HL-60/S4 treated with retinoic acid at 250 ng/mL for 4 days and 3 days (cell line): Measurements from ENCODE around the gene RCCD1.

Experiments
- in situ Hi-C: fragments of 300-500 bp; cut with MboI; formaldehyde crosslinking; loops from 2 replicates; pipeline ENCODE4 v1.7.0; 2022; ENCODE audit warnings: low sequenced_read_pairs

The RCCD1 gene

DNA sequence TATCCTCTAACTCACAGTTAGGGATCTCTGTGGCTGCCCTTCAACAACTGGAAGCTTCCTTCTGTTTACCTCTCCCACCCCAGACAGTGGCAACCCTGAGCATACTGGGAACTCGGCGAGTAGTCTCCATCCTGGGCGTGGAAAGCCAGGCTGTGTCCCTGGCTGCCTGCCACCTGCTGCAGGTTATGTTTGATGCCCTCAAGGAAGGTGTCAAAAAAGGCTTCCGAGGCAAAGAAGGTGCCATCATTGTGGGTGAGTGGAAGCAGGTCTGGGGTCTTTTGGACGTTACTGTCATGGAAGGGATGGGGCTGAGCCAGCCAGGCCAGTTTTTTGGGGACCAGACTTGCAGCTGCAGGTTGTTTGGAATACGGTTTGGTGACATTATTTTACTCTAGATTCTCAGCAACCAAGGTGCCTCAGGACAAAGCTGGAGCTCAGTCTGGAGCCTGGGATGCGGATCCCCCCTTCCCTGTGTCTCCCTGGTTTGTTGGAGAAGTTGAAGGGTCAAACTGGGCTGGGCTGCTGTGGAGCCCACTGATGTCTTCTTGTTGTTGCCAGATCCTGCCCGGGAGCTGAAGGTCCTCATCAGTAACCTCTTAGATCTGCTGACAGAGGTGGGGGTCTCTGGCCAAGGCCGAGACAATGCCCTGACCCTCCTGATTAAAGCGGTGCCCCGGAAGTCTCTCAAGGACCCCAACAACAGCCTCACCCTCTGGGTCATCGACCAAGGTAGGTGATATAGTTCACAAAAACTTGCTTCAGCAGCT, 12.1 kb upstream of the RCCD1 start:
- in situ Hi-C loops, result no loop called here

DNA sequence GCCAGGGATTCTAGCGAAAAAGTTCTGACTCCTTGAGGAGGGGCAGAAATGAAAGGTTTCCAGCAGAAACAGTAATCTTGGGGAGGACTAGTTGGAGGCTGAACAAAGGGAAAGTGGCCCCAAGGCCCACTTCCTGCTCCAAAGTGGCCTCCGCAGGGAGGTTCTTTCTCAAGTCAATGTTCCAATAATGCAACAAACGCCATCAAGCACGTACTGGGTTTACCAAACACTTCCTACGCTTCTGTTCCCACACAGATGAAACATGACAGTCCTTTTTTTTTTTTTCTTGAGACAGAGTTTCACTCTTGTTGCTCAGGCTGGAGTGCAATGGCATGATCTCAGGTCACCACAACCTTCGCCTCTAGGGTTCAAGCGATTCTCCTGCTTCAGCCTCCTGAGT, 9.6 kb upstream of the RCCD1 start:
- in situ Hi-C loops, result no loop called here

- in situ Hi-C loops, result no loop called here
These were observed 8.1 kb upstream of the RCCD1 start for GRCh38 chr15:90946538-90946937.

- in situ Hi-C loops, result no loop called here
These were observed 7.6 kb upstream of the RCCD1 start for GRCh38 chr15:90946941-90947576.

DNA sequence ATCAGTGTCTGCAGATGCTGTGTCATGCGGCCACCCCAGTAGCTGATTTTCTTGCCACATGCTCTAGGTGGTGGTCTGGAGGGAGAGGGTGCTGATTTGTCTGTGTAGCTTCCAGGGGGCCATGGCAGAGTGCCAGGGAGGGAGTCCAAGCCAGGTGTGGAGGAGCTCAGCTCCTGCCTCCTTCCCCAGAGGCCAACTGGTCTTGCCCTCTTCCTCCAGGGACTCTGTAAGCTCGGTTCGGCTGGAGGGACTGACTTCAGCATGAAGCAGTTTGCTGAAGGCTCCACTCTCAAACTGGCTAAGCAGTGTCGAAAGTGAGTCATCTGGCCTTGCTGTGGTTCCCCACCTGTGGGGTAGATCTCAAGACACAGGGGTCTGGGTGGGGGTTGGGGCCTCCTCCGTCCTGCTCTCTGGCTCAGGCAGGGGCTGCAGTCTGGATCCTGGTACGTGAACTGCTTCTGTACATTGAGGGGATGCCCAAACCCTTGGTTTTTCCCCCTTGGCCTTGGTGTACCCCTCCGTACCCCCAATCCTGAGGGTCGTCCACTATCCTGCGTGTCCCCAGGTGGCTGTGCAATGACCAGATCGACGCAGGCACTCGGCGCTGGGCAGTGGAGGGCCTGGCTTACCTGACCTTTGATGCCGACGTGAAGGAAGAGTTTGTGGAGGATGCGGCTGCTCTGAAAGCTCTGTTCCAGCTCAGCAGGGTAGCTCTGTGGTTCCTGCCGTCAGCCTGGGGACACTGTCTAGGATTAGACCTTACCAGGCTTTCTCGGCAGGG, 6.9 kb upstream of the RCCD1 start:
- in situ Hi-C loops, result no loop called here

DNA sequence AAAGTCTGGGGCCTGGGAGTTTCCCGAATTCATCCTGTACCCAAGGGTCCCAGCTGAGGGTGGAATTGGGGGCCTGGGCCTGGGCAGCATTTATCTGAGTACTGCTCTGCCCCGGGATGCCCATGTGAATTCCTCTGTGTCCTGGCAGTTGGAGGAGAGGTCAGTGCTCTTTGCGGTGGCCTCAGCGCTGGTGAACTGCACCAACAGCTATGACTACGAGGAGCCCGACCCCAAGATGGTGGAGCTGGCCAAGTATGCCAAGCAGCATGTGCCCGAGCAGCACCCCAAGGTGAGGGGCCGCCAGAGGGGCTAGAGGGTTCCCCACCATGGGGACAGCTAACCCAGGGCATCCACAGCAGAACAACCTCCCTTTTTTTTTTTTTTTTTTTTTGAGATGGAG, 6.2 kb upstream of the RCCD1 start:
- in situ Hi-C loops, result no loop called here

GRCh38 chr15:90949979-90950675, 4.6 kb upstream of the RCCD1 start:
- in situ Hi-C loops, result loop anchor here (25.0 kb wide), 1 partner anchor 312 kb away; no protein-coding TSS in a partner anchor

- in situ Hi-C loops, result loop anchor here (25.0 kb wide), 1 partner anchor 312 kb away; no protein-coding TSS in a partner anchor
These were observed 4.0 kb upstream of the RCCD1 start for GRCh38 chr15:90950676-90951075.

GRCh38 chr15:90952901-90953677, 1.6 kb upstream of the RCCD1 start:
- in situ Hi-C loops, result loop anchor here (25.0 kb wide), 1 partner anchor 309 kb away; no protein-coding TSS in a partner anchor

DNA sequence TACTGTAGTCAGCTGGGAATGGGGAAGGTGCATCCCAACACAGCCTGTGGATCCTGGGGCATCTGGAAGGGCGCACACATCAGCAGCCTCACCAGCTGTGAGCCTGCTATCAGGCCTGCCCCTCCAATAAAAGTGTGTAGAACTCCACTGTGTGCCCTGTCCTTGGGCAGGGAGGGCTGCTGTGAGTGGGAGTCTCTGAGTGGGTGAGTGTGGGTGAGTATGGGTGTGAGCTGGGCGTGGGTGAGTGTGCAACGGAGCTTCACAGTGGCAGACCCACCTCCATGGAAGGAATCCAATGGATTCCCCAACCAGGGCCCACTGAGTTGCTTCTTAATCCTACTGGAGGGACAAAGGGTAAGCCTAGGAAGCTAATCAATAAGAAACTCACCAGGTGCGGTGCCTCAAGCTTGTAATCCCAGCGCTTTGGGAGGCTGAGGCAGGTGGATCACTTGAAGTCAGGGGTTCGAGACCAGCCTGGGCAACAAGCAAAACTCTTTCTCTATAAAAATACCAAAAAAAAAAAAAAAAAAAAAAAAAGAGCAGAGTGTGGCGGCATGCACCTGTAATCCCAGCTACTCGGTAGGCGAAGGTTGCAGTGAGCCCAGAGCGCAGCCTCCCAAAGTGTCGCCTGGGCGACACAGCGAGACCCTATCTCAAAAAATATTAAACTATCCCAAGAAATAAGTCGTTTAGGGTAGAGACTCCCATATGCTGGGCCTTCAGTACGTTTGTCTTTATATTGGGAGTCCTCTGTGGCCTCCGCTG, 555 bp upstream of the RCCD1 start:
- in situ Hi-C loops, result loop anchor here (25.0 kb wide), 1 partner anchor 308 kb away; no protein-coding TSS in a partner anchor

GRCh38 chr15:90955624-90956273, 1.1 kb downstream of the RCCD1 start:
- in situ Hi-C loops, result loop anchor here (25.0 kb wide), 1 partner anchor 307 kb away; no protein-coding TSS in a partner anchor

GRCh38 chr15:90956274-90957030, 1.8 kb downstream of the RCCD1 start:
- in situ Hi-C loops, result loop anchor here (25.0 kb wide), 1 partner anchor 306 kb away; no protein-coding TSS in a partner anchor

GRCh38 chr15:90957031-90957790, 2.5 kb downstream of the RCCD1 start:
- in situ Hi-C loops, result loop anchor here (25.0 kb wide), 1 partner anchor 305 kb away; no protein-coding TSS in a partner anchor

- in situ Hi-C loops, result loop anchor here (25.0 kb wide), 1 partner anchor 305 kb away; no protein-coding TSS in a partner anchor
These were observed 3.1 kb downstream of the RCCD1 start for GRCh38 chr15:90957791-90958190.

DNA sequence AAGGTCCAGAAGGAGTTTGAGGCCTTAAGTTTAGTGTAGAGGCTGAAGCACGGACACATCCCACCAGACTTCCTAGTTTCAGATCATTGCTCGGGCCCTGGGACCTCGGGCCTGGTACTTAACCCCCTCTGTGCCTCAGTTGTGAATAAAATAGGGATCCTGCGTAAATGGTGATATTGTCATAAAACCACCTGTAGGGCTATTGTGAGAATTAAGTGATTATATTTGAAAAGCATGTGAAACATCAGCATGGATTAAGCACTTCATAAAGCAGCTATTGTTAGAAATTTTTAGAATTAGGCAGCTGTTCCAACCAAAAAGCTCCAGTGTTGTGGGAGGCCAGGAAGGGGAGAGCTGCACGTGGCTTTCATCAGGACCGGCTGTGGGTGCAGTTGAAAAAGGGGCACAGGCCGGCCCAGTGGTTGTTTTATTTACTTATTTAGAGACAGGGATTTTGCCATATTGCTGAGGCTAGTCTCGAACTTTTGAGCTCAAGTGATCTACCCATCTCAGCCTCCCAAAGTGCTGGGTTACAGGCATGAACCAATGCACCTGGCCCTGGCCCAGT, 4.4 kb downstream of the RCCD1 start:
- in situ Hi-C loops, result loop anchor here (25.0 kb wide), 1 partner anchor 303 kb away; no protein-coding TSS in a partner anchor

DNA sequence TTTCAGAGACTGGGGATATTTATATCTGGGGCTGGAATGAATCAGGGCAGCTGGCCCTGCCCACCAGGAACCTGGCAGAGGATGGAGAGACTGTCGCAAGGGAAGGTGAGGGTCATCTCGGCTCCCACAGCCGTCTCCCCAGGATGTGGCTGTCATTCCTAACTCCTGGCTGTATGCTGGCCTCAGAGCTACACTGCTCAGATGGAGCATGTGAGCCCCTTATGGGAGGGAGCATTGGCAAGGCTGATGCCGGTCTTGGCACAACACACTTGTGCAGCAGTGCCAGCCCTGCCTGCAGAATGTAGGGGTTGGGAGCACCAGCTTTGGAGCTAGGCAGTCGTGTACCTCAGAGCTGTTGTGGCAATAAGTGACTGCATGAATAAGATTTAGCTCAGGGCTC, 5.2 kb downstream of the RCCD1 start:
- in situ Hi-C loops, result loop anchor here (25.0 kb wide), 1 partner anchor 302 kb away; no protein-coding TSS in a partner anchor
